Measurements from ENCODE around the gene DMAP1. TPM values are rescaled to one million over a fixed set of nuclear protein-coding genes. Genes with fewer than 3 reads are reported as not detected.

The DMAP1 gene
- total RNA-seq, 1 experiment from 2014 or later = 27.8 TPM

DNA sequence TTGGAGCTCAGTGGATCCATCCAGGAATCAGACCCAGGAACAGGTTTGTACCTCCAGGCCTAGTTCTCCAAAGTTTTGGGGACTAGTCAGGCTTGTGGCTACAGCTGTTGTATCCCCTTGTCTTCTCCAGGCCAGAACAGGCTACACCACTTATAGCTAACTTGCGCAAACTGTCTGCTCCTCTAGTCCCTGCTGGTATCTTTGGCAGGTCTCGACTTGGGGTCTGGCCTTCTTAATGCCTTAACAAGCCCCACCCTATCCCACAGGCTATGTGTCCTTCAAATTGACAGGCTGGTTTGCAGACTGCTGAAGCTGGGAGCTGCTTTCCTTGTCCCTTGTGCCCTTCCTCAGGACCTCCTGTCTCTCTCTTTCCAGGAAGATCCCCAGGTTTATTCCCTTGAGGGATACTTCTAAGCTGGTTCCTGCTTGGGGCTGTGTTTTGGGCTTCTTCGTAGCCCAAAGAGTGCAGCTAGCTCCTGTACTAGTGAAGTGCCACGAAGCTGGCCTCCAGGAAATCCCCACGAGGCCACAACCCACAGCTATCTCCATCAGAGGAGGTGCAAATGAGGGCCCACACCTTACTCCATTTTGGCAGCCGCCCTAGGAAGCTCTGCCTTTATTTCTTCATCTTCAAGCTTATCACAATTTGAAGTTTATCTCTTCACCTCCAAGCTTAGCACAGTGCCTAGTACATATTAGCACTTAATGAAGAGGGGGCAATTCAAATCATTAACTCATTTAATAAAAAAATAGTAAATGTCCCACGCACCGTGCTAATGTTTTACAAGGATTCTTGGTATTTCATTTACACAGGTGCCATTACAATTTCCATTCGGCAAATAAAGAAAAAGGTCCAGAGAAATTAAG, 683 bp upstream of the DMAP1 start:
- CTCF ChIA-PET = interaction anchor here (0.7 to 1.4 kb wide), 3 partner anchors 109 to 164 kb away, joined by 3 read pairs; no protein-coding TSS in a partner anchor
- intact Hi-C loops (cut with micrococcal nuclease) = no loop called here

DNA sequence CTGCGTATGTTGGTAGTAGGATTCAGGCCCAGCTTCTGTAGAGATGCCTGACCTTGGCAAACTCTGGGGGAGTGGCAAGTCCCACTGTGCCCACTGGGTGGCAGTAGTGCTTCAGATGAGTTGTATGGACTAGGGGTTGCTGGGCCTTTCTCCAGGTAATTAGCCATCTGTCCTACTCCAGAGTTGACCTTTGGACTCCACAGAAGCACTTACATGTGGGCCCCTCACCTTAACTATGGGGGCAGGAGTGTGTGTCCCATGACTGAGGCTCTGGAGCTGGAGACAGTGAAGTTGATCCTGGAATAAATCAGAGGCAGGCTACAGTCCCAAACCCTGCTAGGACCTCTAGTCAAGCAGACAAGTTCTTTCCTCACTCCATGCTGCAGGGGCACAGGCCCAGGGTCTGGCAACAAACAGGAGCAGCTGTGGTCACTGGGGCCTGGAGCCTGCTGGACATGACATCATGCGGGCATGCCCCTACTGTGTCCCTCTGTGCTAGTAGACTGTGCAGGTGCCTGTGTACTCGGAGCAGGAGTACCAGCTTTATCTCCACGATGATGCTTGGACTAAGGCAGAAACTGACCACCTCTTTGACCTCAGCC, 4.6 kb downstream of the DMAP1 start:
- TF ChIP-seq CTCF (IDR thresholded peaks at IDR 0.05 in 2 of 3, conservative IDR thresholded peaks at IDR 0.05 in 1 of 3; ENCODE audit: borderline replicate concordance in 1 of 3, insufficient read depth in 1 of 3, low read depth in 2 of 3, low read length in 2 of 3) (peak; percentile 72 to 96 (median 94)), RAD21 (IDR thresholded peaks at IDR 0.05; ENCODE audit: low read depth) (peak; percentile 86), REST (IDR thresholded peaks at IDR 0.05; ENCODE audit: low read depth) (no peak), FOSL1 (IDR thresholded peaks at IDR 0.05; ENCODE audit: low read depth) (no peak)
- ChIA-PET POLR2A (interaction anchor here (1.0 kb wide), 1 partner anchor 503 kb away, joined by 3 read pairs; no protein-coding TSS in a partner anchor), CTCF (interaction anchor here (0.6 to 2.6 kb wide), 10 partner anchors 100 to 454 kb away, joined by 3 to 18 read pairs (median 4); no protein-coding TSS in a partner anchor), RAD21 (ENCODE audit: low non-redundant PET in 1 of 2, low total read pairs in 2 of 2, uncharacterized antibody in 2 of 2, unreplicated experiment in 2 of 2) (interaction anchor here in 1 of 2 experiments (1.0 to 1.3 kb wide), 2 partner anchors 115 to 377 kb away, joined by 3 read pairs; no protein-coding TSS in a partner anchor)
- Histone ChIP-seq H4K20me1 (ENCODE audit: insufficient read depth) (no peaks in the 10 kb centered on the region), H3K27me3 (ENCODE audit: insufficient read depth, low read length) (no peaks in the 10 kb centered on the region), H3K79me2 (ENCODE audit: insufficient read depth, low read length) (no peaks in the 10 kb centered on the region; the same call in 1 of the 2 replicates), H3K27ac (ENCODE audit: low read depth, low read length) (no peak overlapping the region), H3K9me2 (ENCODE audit: insufficient read depth) (no peaks in the 10 kb centered on the region), H3K36me3 (ENCODE audit: control insufficient read depth in 1 of 2, insufficient read depth in 2 of 2, low read length in 2 of 2) (peaks cover 16 to 27% of the 10 kb centered on the region in 2 experiments), H3K4me1 (ENCODE audit: control insufficient read depth in 1 of 2, insufficient read depth in 2 of 2, low read length in 2 of 2) (peaks cover 6 to 16% of the 10 kb centered on the region in 2 experiments; a peak in 3 of 4 replicates), H3K9ac (ENCODE audit: low read length) (no peak overlapping the region), H3K4me3 (replicated peaks in 1 of 2; ENCODE audit: low read depth in 1 of 2, low read length in 2 of 2) (no peak overlapping the region), H2AFZ (ENCODE audit: low read depth, low read length, poor library complexity, severe bottlenecking) (no peak overlapping the region), H3K4me2 (ENCODE audit: low read length) (no peak overlapping the region), H3K9me3 (ENCODE audit: control insufficient read depth in 1 of 2, insufficient read depth in 1 of 2, low read depth in 1 of 2, low read length in 2 of 2) (no peaks in the 10 kb centered on the region)
- ATAC-seq = peak; percentile 78
- BruUV-seq (replicated peaks) = no TSS peak
- intact Hi-C loops (cut with micrococcal nuclease) = loop anchor here (1.0 to 5.0 kb wide), 4 partner anchors 100 to 435 kb away; no protein-coding TSS in a partner anchor
- peak; percentile 38 for DNase-seq (ENCODE audit: low read depth, low spot score)

More for the DNA sequence above, 683 bp upstream of the DMAP1 start:
- BruUV-seq (replicated peaks) = TSS peak; percentile 44
- peaks cover 10 to 19% of the 10 kb centered on the region in 2 experiments; a peak in 3 of 4 replicates for H3K4me1 ChIP-seq (ENCODE audit: control insufficient read depth in 1 of 2, insufficient read depth in 2 of 2, low read length in 2 of 2)
- H3K27ac ChIP-seq (ENCODE audit: low read depth, low read length) = no peak overlapping the region
- no peaks in the 10 kb centered on the region for H3K9me2 ChIP-seq (ENCODE audit: insufficient read depth)
- H3K27me3 ChIP-seq (ENCODE audit: insufficient read depth, low read length) = no peaks in the 10 kb centered on the region
- H3K4me3 ChIP-seq (replicated peaks in 1 of 2; ENCODE audit: low read depth in 1 of 2, low read length in 2 of 2) = peak overlapping the region; percentile 95 to 97
- H4K20me1 ChIP-seq (ENCODE audit: insufficient read depth) = no peaks in the 10 kb centered on the region
- ChIA-PET RAD21 (ENCODE audit: low non-redundant PET in 1 of 2, low total read pairs in 2 of 2, uncharacterized antibody in 2 of 2, unreplicated experiment in 2 of 2) (interaction anchor here in 1 of 2 experiments (0.9 kb wide), 1 partner anchor 109 kb away, joined by 3 read pairs; no protein-coding TSS in a partner anchor), POLR2A (interaction anchor here (0.6 to 0.8 kb wide), 3 partner anchors 58 to 315 kb away, joined by 3 to 4 read pairs (median 3); no protein-coding TSS in a partner anchor)
- peak overlapping the region; percentile 71 for H3K9ac ChIP-seq (ENCODE audit: low read length)
- H3K4me2 ChIP-seq (ENCODE audit: low read length) = peak overlapping the region; percentile 97
- TF ChIP-seq ZFX (IDR thresholded peaks at IDR 0.05) (no peak), JUND (IDR thresholded peaks at IDR 0.05) (peak; percentile 30; the same call in 1 of the 2 replicates), POLR2AphosphoS5 (IDR thresholded peaks at IDR 0.05; ENCODE audit: low read depth, low read length) (no peak), SIN3A (IDR thresholded peaks at IDR 0.05; ENCODE audit: low read depth) (no peak)
- DNase-seq (ENCODE audit: low read depth, low spot score) = no peak
- H2AFZ ChIP-seq (ENCODE audit: low read depth, low read length, poor library complexity, severe bottlenecking) = peak overlapping the region; percentile 89
- no peak for ATAC-seq
- H3K9me3 ChIP-seq (ENCODE audit: control insufficient read depth in 1 of 2, insufficient read depth in 1 of 2, low read depth in 1 of 2, low read length in 2 of 2) = no peaks in the 10 kb centered on the region
- H3K79me2 ChIP-seq (ENCODE audit: insufficient read depth, low read length) = no peaks in the 10 kb centered on the region; the same call in 1 of the 2 replicates
- H3K36me3 ChIP-seq (ENCODE audit: control insufficient read depth in 1 of 2, insufficient read depth in 2 of 2, low read length in 2 of 2) = peaks cover 0 to 7% of the 10 kb centered on the region in 2 experiments; a peak in 1 of 4 replicates

Measured in HCT116 (cell line).